HEK293T (cell line): Measurements from ENCODE around the gene KRTAP4-9.
"Not testable (repeated sequence)": the region's sequence is repeated elsewhere in the genome, so short reads cannot be mapped to it uniquely, and the experiment has no call there.

Experiments used
- CTCF ChIA-PET: fragments of 350-600 bp; formaldehyde crosslinking; extraction: SDS; loops from one replicate; lab custom pipeline; 2021; ENCODE audit warnings: antibody characterized with exemption, inconsistent platforms; lab: Yijun Ruan, JAX
- POLR2A ChIA-PET: fragments of 350-600 bp; formaldehyde crosslinking; extraction: SDS; loops from one replicate; lab custom pipeline; 2020; ENCODE audit warnings: antibody characterized with exemption, inconsistent platforms; lab: Yijun Ruan, JAX
- DNase-seq: peaks from one replicate; pipeline ENCODE4 v3.0.0; 2012; ENCODE audit warnings: mixed read lengths; ENCODE audit errors: extremely low spot score
- ARNT ChIP-seq: fragments of 450-650 bp; IDR thresholded peaks from 2 replicates; pipeline ENCODE4 v1.6.1; 2017; ENCODE audit warnings: mild to moderate bottlenecking
- BHLHE40 ChIP-seq: fragments of 450-650 bp; IDR thresholded peaks from 2 replicates; pipeline ENCODE4 v1.6.1; 2016; ENCODE audit warnings: mild to moderate bottlenecking, moderate library complexity, borderline replicate concordance
- CTBP1 ChIP-seq: fragments of 450-650 bp; IDR thresholded peaks from 2 replicates; pipeline ENCODE4 v1.6.1; 2016; ENCODE audit warnings: borderline replicate concordance
- ELF4 ChIP-seq: fragments of 450-650 bp; IDR thresholded peaks from 2 replicates; pipeline ENCODE4 v1.6.1; 2017; ENCODE audit warnings: antibody characterized with exemption
- FOXA1 ChIP-seq: fragments of 450-650 bp; IDR thresholded peaks from 2 replicates; pipeline ENCODE4 v1.6.1; 2016; ENCODE audit warnings: mild to moderate bottlenecking
- FOXK2 ChIP-seq: fragments of 450-650 bp; IDR thresholded peaks from 2 replicates; pipeline ENCODE4 v1.6.1; 2016; ENCODE audit warnings: mild to moderate bottlenecking
- FOXM1 ChIP-seq: fragments of 450-650 bp; IDR thresholded peaks from 2 replicates; pipeline ENCODE4 v1.6.1; 2017; ENCODE audit warnings: mild to moderate bottlenecking, borderline replicate concordance
- HDGF ChIP-seq: fragments of 450-650 bp; IDR thresholded peaks from 2 replicates; pipeline ENCODE4 v1.6.1; 2017; ENCODE audit warnings: antibody characterized with exemption, borderline replicate concordance
- L3MBTL2 ChIP-seq: fragments of 450-650 bp; conservative IDR thresholded peaks from 2 replicates; pipeline ENCODE4 v1.6.1; 2016; ENCODE audit warnings: mild to moderate bottlenecking
- LEF1 ChIP-seq: fragments of 450-650 bp; IDR thresholded peaks from 2 replicates; pipeline ENCODE4 v1.6.1; 2017; ENCODE audit warnings: mild to moderate bottlenecking, borderline replicate concordance
- NFRKB ChIP-seq: fragments of 450-650 bp; IDR thresholded peaks from 2 replicates; pipeline ENCODE4 v1.6.1; 2016; ENCODE audit warnings: mild to moderate bottlenecking, moderate library complexity
- PKNOX1 ChIP-seq: fragments of 450-650 bp; IDR thresholded peaks from 2 replicates; pipeline ENCODE4 v1.6.1; 2016
- SP1 ChIP-seq: fragments of 450-650 bp; IDR thresholded peaks from 2 replicates; pipeline ENCODE4 v1.6.1; 2017
- SUZ12 ChIP-seq: fragments of 450-650 bp; IDR thresholded peaks from 2 replicates; pipeline ENCODE4 v1.6.1; 2016; ENCODE audit warnings: mild to moderate bottlenecking
- TARDBP ChIP-seq: fragments of 450-650 bp; IDR thresholded peaks from 2 replicates; pipeline ENCODE4 v1.6.1; 2016
- ZNF384 ChIP-seq: fragments of 450-650 bp; IDR thresholded peaks from 2 replicates; pipeline ENCODE4 v1.6.1; 2016

KRTAP4-9 gene

DNA sequence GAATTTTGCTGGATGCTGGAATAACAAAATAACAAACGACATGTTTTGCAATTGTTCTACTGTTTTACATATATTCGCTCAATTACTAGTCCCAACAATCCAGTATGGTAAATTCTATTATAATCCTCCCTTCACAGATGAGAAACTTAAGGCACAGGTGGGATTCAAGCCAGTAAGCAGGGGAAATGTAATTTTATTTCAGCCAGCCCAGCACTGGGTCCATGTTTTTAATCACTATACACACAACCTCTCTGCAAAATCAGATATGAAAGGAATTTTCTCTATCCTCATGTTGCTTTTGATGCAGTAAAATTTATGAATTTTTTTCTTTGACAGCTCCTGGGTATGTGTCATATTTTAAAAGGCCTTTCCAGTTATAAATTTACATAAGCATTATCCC, 40.1 kb downstream of the KRTAP4-9 start:
- no peak for TF ChIP-seq ELF4
- TF ChIP-seq LEF1: no peak
- TF ChIP-seq CTBP1: no peak
- TF ChIP-seq FOXA1: no peak
- TF ChIP-seq NFRKB: no peak
- no peak for TF ChIP-seq FOXM1
- TF ChIP-seq ZNF384: no peak
- no peak for TF ChIP-seq SP1
- TF ChIP-seq PKNOX1: no peak
- TF ChIP-seq FOXK2: no peak
- no peak for TF ChIP-seq HDGF
- no peak for TF ChIP-seq L3MBTL2
- ChIA-PET CTCF (no interaction called here), POLR2A (no interaction called here)
- DNase-seq: no peak

- DNase-seq: no peak
- ChIA-PET CTCF (no interaction called here), POLR2A (no interaction called here)
- TF ChIP-seq BHLHE40 (no peak), SP1 (no peak), LEF1 (no peak), HDGF (no peak), NFRKB (no peak), SUZ12 (no peak), FOXK2 (no peak), FOXM1 (no peak), TARDBP (no peak), CTBP1 (no peak), ZNF384 (no peak), ARNT (no peak), FOXA1 (no peak), L3MBTL2 (no peak), ELF4 (no peak), PKNOX1 (no peak)
These were observed 42.5 kb downstream of the KRTAP4-9 start for GRCh38 chr17:41147531-41148204.

DNA sequence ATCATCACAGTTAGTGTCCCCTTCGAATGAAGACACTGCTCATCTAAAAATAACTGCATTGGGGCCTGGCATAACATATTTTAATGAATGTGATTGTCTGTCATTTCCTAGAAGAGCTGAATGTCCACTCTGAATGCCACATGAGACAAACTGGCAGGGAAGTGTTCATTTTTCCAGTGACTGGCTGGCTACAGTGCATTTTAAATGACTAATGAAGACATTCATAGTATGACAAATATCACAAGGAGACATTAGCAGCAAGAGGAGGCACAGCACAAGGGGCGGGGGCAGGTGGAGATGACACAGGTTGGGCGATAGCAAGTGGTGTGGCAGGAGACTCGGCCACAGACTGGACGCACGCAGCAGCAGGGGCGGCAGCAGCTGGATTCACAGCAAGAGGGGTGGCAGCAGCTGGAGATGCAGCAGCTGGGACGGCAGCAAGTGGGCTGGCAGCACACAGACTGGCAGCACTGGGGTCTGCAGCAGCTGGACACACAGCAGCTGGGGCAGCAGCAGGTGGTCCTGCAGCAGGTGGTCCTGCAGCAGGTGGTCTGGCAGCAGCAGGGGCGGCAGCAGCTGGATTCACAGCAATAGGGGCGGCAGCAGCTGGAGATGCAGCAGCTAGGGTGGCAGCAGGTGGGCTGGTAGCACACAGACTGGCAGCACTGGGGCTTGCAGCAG, 43.9 kb downstream of the KRTAP4-9 start:
- DNase-seq, CTCF ChIA-PET, POLR2A ChIA-PET: not testable (repeated sequence)

GRCh38 chr17:41149652-41149985, 44.4 kb downstream of the KRTAP4-9 start, which contains the start of gene KRTAP4-5:
KRTAP4-5 (minus strand) TSS chr17:41149825; CDS start chr17:41149767, 58 bp downstream.
- CTCF ChIA-PET: no interaction called here
- POLR2A ChIA-PET: no interaction called here
- no peak for DNase-seq
- TF ChIP-seq LEF1 (no peak), SUZ12 (no peak), ZNF384 (no peak), FOXK2 (no peak), BHLHE40 (no peak)

- CTCF ChIA-PET: no interaction called here
These were observed 44.8 kb downstream of the KRTAP4-9 start for GRCh38 chr17:41150026-41150425.

DNA sequence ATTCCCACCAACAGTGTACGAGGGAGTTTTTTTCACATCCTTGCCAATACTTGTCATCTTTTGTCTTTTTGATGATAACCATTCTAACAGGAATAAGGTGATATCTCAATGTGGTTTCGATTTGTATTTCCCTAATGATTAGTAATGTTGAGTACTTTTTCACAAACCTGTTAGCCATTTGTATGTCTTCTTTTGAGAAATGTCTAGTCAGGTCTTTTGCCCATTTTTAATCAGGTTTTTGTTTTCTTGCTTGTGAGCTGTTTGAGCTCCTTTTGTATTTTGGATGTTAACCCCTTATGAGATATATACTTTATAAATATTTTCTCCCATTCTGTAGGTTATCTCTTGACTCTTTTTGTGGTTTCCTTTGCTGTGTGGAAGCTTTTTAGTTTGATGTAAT, 46.3 kb downstream of the KRTAP4-9 start:
- CTCF ChIA-PET: no interaction called here
- no peak for DNase-seq
- TF ChIP-seq ELF4 (no peak), SUZ12 (no peak), CTBP1 (no peak), PKNOX1 (no peak), SP1 (no peak), L3MBTL2 (no peak), NFRKB (no peak), FOXA1 (no peak), ZNF384 (no peak), TARDBP (no peak), BHLHE40 (no peak)
- POLR2A ChIA-PET: no interaction called here

More at GRCh38 chr17:41150026-41150425, 44.8 kb downstream of the KRTAP4-9 start:
- POLR2A ChIA-PET: no interaction called here
- no peak for DNase-seq
- TF ChIP-seq ZNF384 (no peak), FOXA1 (no peak), FOXK2 (no peak), ARNT (no peak), HDGF (no peak), ELF4 (no peak), SUZ12 (no peak), FOXM1 (no peak), LEF1 (no peak), L3MBTL2 (no peak), NFRKB (no peak), PKNOX1 (no peak), BHLHE40 (no peak)
